Measurements from ENCODE around the gene TTL.

DNA sequence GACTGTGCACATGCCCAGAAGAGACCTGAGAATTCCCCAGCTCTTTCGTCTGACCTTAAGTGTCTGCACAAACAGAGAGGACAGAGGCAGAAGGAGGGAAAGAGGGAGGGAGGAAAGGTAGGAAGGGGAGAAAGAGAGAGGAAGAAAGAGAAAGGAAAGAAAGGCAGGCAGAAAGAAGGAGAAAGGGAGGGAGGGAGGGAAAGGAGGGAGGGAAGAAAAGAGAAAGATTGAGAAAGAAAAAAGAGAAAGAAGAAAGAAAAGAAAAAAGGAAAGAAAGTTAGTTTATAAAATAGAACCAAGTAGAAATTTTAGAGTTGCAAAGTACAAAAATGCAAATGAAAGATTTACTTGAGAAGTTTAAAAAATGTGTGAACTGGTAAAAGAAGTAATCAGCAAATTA, 52.9 kb downstream of the TTL start:
- TF ChIP-seq EZH2 (IDR thresholded peaks at IDR 0.05; ENCODE audit: insufficient read depth, poor library complexity, severe bottlenecking) (no peak), EZH2phosphoT487 (IDR thresholded peaks at IDR 0.05; ENCODE audit: insufficient read depth, low read depth) (no peak)
